HepG2 (cell line): ENCODE data around the gene LENG1.

ENCODE experiments used
- GABPA ChIP-seq, 2 experiments: IDR thresholded peaks; 2 replicates each; pipeline ENCODE4 v1.6.1; 2011 to 2016; ENCODE audit warnings: low read depth in 2 of 2, low read length in 1 of 2, missing biosample characterization in 1 of 2, missing genetic modification characterization in 1 of 2
- SKI ChIP-seq: fragments of 450-650 bp; IDR thresholded peaks from one replicate; pipeline ENCODE4 v1.6.1; 2018; ENCODE audit warnings: mild to moderate bottlenecking; ENCODE audit not compliant: partially characterized antibody
- ZNF841 ChIP-seq: sonication (generic); formaldehyde crosslinking; IDR thresholded peaks from 2 replicates; pipeline ENCODE4 v1.8.1; 2023; ENCODE audit warnings: missing genetic modification reagents, borderline replicate concordance
- ZSCAN29 ChIP-seq: sonication (generic); formaldehyde crosslinking; conservative IDR thresholded peaks from 2 replicates; pipeline ENCODE4 v1.4.0; 2020; ENCODE audit warnings: mild to moderate bottlenecking, missing genetic modification reagents
- TF ChIP-seq, protein P1 (sequence below): sonication (generic); formaldehyde crosslinking; IDR thresholded peaks from 2 replicates; pipeline ENCODE4 v1.8.1; 2023; ENCODE audit warnings: missing genetic modification reagents, inconsistent platforms, borderline replicate concordance

DNA sequence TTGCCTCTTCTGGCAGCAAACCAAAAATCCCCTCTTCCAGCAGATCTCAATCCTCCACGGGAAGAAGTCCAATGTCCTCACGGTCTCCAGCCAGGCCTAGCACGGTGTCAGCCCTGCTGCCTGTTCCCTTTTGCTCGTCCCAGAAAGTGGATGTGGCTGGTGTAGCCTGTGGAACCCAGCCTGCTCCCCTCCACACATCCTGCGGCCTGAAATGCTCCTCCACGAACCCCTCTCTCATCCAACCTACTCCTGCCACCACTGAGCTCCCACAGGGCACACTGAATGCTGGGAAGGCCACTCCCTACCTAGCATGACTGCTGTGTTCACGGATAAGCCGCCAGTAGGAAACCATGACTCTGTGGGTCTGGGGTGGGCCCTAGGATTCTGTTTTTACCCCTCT, 26.8 kb upstream of the LENG1 start:
- no peak for TF ChIP-seq SKI
- no peak for TF ChIP-seq GABPA (IDR thresholded peaks at IDR 0.05; ENCODE audit: low read depth, low read length)
- TF ChIP-seq GABPA (CRISPR knock-in tag; IDR thresholded peaks at IDR 0.05; ENCODE audit: low read depth): no peak
- TF ChIP-seq ZNF841: no peak
- no peak for TF ChIP-seq ZSCAN29 (CRISPR knock-in tag)
- TF ChIP-seq, protein P1, sequence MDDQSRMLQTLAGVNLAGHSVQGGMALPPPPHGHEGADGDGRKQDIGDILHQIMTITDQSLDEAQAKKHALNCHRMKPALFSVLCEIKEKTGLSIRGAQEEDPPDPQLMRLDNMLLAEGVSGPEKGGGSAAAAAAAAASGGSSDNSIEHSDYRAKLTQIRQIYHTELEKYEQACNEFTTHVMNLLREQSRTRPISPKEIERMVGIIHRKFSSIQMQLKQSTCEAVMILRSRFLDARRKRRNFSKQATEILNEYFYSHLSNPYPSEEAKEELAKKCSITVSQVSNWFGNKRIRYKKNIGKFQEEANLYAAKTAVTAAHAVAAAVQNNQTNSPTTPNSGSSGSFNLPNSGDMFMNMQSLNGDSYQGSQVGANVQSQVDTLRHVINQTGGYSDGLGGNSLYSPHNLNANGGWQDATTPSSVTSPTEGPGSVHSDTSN (CRISPR knock-in tag): no peak
